NCI-H1105 (cell line): ENCODE data around the gene PPP2CA.

Experiments
- DNase-seq: peaks from one replicate; lab custom pipeline; 2025; lab: John Stamatoyannopoulos, UW

PPP2CA gene

GRCh38 chr5:134148316-134148715 lies 77.6 kb downstream of the PPP2CA start:
- no peak for DNase-seq

GRCh38 chr5:134146651-134147518 lies 79.0 kb downstream of the PPP2CA start:
- DNase-seq = no peak

GRCh38 chr5:134145779-134146581 lies 79.9 kb downstream of the PPP2CA start:
- DNase-seq = peak; percentile 13

GRCh38 chr5:134145041-134145757 lies 80.7 kb downstream of the PPP2CA start:
- DNase-seq = no peak
